IPS-15b (cell line): ENCODE results near the gene HOXC13.

Experiments used
- H3K27me3 ChIP-seq: one replicate; pipeline ENCODE4 v1.6.1; 2013; ENCODE audit warnings: low read length; ENCODE audit not compliant: control insufficient read depth, insufficient read depth
- H3K36me3 ChIP-seq: one replicate; pipeline ENCODE4 v1.6.1; 2013; ENCODE audit warnings: low read length; ENCODE audit not compliant: control insufficient read depth, insufficient read depth
- H3K4me1 ChIP-seq: one replicate; pipeline ENCODE4 v1.6.1; 2013; ENCODE audit warnings: mild to moderate bottlenecking, low read length; ENCODE audit not compliant: control insufficient read depth, insufficient read depth
- H3K4me3 ChIP-seq: one replicate; pipeline ENCODE4 v1.5.1; 2013; ENCODE audit warnings: low read depth, low read length
- H3K9ac ChIP-seq: one replicate; pipeline ENCODE4 v1.6.1; 2013; ENCODE audit warnings: low read depth, mild to moderate bottlenecking, low read length
- H3K9me3 ChIP-seq: one replicate; pipeline ENCODE4 v1.6.1; 2013; ENCODE audit warnings: mild to moderate bottlenecking, low read length; ENCODE audit not compliant: control insufficient read depth, insufficient read depth

The HOXC13 gene

DNA sequence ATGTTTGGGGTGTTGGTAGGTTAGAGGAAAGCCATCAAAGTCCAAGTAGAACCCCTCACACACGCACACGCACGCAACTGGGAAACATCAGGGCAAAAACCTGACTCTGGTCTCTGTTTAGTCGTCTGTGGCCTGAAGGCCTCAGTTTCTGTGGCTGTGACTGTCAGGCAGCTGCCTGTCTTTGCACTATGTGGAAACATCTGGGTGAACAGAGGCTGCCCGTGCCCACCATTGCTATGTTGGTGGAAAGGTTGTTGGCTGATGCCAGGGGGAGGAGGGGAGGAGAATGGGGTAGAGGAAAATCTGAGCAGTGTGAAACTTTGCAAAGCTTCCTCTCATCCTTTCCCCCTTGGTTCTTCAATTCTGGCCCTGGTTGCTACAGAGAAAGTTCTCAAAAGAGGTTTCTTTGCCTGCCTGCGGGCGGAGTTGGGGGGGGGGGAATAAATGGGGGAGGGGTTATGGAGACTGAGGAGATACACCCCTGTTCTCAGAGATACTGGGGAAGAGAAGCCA, 53.8 kb downstream of the HOXC13 start:
- peak overlapping the region; percentile 26 for H3K4me3 ChIP-seq
- H3K4me1 ChIP-seq, result no peaks in the 10 kb centered on the region
- no peaks in the 10 kb centered on the region for H3K9me3 ChIP-seq
- no peak overlapping the region for H3K9ac ChIP-seq
- H3K36me3 ChIP-seq, result no peaks in the 10 kb centered on the region
- peaks cover 100% of the 10 kb centered on the region for H3K27me3 ChIP-seq

DNA sequence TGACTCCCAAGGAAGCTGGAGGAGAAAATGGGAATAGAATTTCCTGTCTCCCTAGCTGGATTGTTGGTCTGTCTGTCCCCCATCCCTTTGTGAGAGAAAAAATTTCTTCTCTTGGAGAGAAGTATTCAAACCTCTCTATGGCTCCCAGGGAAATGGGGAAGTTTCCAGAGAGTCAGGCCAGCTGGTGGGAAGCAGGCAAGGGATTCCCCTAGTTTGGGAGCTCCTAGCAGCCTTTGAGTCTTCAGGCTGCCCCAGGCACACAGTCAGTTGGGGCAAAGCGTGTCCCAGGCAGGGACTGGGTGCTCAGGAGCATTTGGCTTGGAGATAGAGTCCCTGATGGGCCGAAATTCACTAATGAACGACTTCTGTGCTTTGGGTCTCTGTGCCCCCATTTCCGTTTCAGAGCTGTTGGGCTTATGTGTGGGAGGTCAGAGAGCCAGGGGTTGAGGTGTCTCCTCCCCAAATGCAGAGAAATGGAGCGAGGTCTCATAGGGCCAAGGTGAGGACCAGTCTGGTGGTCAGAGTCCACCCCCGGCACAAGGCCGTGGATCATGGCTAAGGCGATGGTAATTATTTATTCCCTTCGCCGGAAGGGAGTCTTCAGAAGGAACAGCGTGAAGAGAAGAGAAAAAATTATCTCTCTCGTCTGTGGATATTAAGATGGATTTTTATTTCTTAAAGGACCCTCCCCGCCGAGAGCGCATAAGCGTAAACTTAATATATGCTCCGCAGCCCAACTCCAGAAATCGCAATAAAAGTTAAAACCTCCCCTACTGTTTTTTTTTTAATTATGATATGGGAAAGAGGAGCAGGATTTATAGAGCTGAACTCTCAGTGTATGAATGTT, 54.8 kb downstream of the HOXC13 start:
- Histone ChIP-seq H3K9ac (no peak overlapping the region), H3K36me3 (no peaks in the 10 kb centered on the region), H3K4me1 (no peaks in the 10 kb centered on the region), H3K9me3 (no peaks in the 10 kb centered on the region), H3K27me3 (peaks cover 100% of the 10 kb centered on the region), H3K4me3 (peak overlapping the region; percentile 18)

DNA sequence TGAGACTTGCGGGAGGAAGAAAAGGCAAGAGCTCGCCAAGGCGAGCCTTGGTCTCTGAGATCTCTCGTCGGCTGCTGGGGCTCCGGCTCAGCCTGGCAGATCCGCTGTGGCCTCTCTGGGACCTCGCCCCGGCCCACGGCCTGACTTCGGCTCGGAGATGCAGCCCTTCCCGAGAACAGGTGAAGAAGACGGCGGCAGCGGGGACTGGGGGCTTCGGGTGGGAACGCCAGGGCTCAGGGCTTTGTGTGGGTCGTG, 55.3 kb downstream of the HOXC13 start:
- H3K27me3 ChIP-seq, result peaks cover 100% of the 10 kb centered on the region
- peak overlapping the region; percentile 5 for H3K4me3 ChIP-seq
- H3K36me3 ChIP-seq, result no peaks in the 10 kb centered on the region
- no peaks in the 10 kb centered on the region for H3K9me3 ChIP-seq
- H3K9ac ChIP-seq, result no peak overlapping the region
- H3K4me1 ChIP-seq, result no peaks in the 10 kb centered on the region

DNA sequence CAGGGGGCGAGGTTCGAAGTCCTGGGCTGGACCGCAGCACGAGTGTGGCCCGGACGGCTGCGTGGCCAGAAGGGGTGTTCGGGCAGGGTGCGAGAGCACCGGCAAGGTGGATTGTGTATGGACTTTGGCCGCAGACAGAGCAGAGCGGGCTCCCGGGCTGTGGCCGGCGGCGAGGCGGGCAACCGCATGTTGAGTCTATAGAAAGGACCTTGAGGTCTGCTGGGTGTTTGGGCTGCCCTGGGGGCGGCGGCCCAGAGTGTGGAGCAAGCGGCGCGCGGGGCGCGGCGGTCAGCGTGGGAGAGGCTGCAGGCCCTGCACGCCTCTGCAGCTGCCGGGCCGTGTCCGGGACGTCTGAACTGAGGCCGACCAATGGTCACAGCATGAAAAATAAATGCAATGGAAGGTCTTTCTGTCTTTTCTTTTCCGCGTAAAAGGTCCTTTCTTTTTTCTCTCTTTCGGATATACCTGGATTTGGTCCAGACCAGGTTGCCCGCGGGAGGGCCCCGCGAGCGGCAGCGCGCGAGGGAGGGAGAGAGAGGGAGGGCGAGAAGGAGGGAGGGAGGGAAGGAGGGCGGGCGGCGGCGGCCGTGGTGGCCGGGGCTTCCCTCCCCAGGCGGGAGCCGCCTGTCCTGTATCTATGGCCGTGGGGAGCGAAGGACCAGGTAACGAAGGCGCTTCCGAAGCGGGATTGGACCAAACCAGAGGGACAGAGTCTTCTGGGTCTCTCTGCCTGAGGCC, 55.8 kb downstream of the HOXC13 start:
- H3K9ac ChIP-seq, result no peak overlapping the region
- no peaks in the 10 kb centered on the region for H3K36me3 ChIP-seq
- no peaks in the 10 kb centered on the region for H3K9me3 ChIP-seq
- H3K4me1 ChIP-seq, result no peaks in the 10 kb centered on the region
- H3K27me3 ChIP-seq, result peaks cover 100% of the 10 kb centered on the region
- no peak overlapping the region for H3K4me3 ChIP-seq

DNA sequence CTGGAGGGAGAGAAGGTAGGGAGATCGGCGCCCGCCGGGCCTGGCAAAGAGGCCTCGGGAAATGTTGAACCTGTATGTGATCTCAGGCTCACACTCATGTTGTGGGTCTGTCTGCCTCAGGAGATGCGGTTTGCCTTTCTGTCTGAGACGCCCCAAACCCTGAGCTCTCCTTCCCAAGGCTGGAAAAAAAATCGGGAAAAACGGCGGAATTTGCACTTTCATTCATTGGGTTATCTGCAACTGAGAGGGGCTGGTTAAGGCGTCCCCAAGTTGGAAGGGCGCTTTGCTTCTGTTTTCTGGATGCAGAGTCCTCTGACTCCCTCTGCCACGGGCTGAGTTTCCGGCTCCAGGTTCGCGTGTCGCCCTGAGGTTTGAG, 56.4 kb downstream of the HOXC13 start:
- Histone ChIP-seq H3K27me3 (peaks cover 100% of the 10 kb centered on the region), H3K9ac (no peak overlapping the region), H3K9me3 (no peaks in the 10 kb centered on the region), H3K4me1 (no peaks in the 10 kb centered on the region), H3K36me3 (no peaks in the 10 kb centered on the region), H3K4me3 (peak overlapping the region; percentile 32)

DNA sequence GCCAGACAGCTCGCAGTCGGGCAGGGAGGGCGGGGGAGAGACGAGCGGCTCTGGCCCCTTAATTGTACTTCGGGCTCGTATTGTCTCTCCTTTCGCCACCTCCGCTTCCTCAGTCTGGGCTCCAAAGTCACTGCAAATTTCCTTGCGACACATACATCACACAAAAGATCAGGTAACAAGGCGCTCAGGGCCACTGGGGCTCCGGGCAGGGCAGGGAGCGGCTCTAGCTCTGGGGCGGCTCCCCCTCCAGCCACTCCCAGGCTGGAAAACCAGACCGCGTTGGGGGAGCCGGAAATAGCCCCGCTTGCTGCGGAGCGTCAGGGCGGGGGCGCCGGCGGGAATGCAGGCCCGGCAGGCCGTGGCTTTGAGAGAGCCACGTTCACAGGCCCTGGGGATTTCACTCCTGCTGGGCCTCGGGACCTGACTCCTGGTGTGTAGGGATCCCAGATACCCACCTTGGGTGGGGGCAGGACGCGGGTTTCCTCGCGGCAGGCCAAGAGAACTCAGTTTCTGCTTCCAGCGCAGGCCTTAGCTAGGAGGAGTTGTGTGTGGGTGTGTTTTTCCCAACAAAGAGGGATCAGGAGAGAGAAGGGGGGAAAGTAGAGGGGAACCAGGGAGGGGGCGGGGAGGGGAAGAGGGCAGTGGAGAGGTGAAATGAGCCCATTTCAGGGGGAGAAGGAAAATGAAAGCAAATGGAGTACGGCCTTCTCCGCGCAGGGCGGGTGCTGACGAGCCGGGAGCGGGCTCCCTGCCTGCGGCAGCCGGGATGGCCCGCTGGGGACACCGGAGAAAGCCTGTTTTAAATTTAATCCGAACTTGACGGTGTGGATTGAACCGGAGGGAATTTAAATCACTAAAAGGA, 57.0 kb downstream of the HOXC13 start:
- peak overlapping the region; percentile 32 for H3K4me3 ChIP-seq
- peaks cover 100% of the 10 kb centered on the region for H3K27me3 ChIP-seq
- H3K9ac ChIP-seq, result no peak overlapping the region
- no peaks in the 10 kb centered on the region for H3K4me1 ChIP-seq
- H3K36me3 ChIP-seq, result no peaks in the 10 kb centered on the region
- H3K9me3 ChIP-seq, result no peaks in the 10 kb centered on the region
